Smooth muscle cell of the umbilical artery (primary cell): ENCODE measurements around the gene TRNP1. TPM values are rescaled to one million over a fixed set of nuclear protein-coding genes. Genes with fewer than 3 reads are reported as not detected.

ENCODE experiments used
- total RNA-seq: library from RNA; depleted of rRNA; stranded (reverse); fragments of >200 nt; gene quantifications from 2 replicates; pipeline ENCODE4 v1.2.3, GENCODE V29; 2014

The TRNP1 gene, protein sequence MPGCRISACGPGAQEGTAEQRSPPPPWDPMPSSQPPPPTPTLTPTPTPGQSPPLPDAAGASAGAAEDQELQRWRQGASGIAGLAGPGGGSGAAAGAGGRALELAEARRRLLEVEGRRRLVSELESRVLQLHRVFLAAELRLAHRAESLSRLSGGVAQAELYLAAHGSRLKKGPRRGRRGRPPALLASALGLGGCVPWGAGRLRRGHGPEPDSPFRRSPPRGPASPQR
- 14.8 and 17.0 TPM in 2 replicates for total RNA-seq

DNA sequence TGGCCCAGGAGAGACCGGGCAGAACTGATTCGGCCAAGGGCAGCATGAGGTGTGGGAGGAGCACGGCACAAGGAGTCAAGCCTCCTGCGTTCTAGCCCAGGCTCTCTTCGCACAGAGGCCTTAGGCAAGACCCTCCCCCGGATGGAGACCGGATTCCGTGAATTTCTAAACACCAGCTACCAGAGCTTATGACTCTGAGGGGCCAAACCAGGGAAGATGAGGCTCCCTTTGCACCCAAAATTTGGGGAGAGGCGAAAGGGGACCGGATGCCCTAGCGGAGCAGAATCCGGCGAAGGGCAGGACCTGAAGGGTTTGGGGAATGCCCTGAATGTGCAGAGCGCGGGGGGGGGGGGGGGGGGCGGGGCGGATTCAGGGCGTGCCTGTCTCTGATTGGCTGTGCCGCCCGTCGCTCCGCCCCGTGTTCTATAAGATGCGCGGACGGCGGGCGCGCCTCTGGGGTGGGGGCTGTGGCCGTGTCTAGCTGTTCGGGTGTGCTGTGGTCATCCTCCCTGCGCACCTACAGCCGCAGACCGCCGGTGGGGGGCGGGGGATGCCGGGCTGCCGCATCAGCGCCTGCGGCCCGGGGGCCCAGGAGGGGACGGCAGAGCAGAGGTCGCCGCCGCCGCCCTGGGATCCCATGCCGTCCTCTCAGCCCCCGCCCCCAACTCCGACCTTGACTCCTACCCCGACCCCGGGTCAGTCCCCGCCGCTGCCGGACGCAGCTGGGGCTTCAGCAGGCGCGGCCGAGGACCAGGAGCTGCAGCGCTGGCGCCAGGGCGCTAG is at the start of gene TRNP1:
Gene TRNP1, plus strand, starts transcription at position 456 of the 783 bp plus-strand sequence. Its CDS starts 95 bp downstream, at position 551.

DNA sequence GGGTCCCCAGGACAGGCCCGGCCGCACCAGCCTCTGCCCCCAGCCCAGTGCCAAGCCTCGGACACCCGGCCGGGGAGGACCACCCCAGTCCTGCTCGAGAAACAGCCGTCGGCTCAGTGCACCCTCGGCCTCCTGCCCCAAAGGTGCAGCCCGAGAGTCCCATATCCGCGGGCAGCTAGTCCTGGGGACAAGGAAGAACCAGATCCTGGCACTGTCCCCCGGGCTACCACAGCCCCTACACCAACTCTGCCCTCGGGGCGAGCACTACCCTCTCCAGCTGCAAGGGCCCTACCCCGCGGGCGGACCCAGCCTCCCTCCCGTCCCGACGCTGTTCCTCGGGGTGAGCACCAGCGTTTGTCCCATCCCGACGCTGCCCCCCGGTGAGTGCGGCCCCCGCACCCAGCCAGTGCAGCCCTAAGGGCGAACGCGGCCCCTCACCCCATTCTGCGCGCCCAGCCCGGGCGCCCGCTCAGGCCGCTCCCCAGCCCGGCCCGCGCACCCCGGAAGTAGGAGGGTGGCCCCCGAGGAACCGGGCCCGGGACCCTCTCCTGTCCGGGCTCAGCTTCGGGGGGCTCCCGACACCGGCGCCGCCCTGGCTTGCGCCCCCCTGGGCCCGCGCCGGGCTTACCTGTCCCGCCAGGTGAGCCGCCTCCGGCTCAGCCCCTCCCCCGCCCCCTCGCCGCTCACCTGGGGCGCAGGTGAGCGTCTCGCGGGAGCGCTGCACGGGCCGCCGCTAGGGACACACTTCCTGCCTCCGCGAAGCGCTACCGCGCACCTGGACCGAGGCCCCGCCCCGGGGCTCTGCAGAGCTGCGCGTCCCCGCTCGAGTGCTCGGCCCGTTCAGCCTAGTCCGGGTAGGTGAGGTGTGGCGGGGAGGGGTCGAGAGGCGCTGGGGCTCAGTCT is 33.5 kb upstream of the TRNP1 start, which contains the start of gene KDF1:
Gene KDF1, minus strand, starts transcription at position 747 of the 903 bp plus-strand sequence. CDS start 8,088 bp downstream, outside the sequence.

Other genes with a start within 250 kb of the TRNP1 start
- 21.7 and 37.4 TPM in 2 replicates for gene PIGV, start 205.7 kb upstream of the TRNP1 start, total RNA-seq
- 5.6 and 14.1 TPM in 2 replicates for gene ZDHHC18, start 167.0 kb upstream of the TRNP1 start, total RNA-seq
- gene SFN, start 130.5 kb upstream of the TRNP1 start, total RNA-seq, result 0.14 TPM in 1 of 2 replicates, not detected in the other
- 9.2 and 11.9 TPM in 2 replicates for gene GPN2, start 103.4 kb upstream of the TRNP1 start, total RNA-seq
- 6.0 and 7.4 TPM in 2 replicates for gene GPATCH3, start 93.2 kb upstream of the TRNP1 start, total RNA-seq
- not detected in 2 replicates for gene NR0B2, start 79.7 kb upstream of the TRNP1 start, total RNA-seq
- 14.0 and 31.8 TPM in 2 replicates for gene NUDC, start 71.9 kb upstream of the TRNP1 start, total RNA-seq
- not detected in 2 replicates for gene KDF1, start 33.2 kb upstream of the TRNP1 start, total RNA-seq
- 1.2 and 1.3 TPM in 2 replicates for gene TENT5B, start 19.2 kb downstream of the TRNP1 start, total RNA-seq
- 9.2 and 27.8 TPM in 2 replicates for gene SLC9A1, start 161.4 kb downstream of the TRNP1 start, total RNA-seq
- 21.1 and 35.8 TPM in 2 replicates for gene WDTC1, start 240.9 kb downstream of the TRNP1 start, total RNA-seq